ENCODE measurements around the gene PLEKHB1. TPM values are rescaled to one million over a fixed set of nuclear protein-coding genes. Genes with fewer than 3 reads are reported as not detected.
A peak's percentile ranks its signal among the peaks of the same experiment; 100 is the strongest.
"Not testable (repeated sequence)": the region's sequence is repeated elsewhere in the genome, so short reads cannot be mapped to it uniquely, and the experiment has no call there.

The PLEKHB1 gene
- total and polyA plus RNA-seq, 5 experiments from 2014 or later: 79.1 to 155 (median 103) TPM

DNA sequence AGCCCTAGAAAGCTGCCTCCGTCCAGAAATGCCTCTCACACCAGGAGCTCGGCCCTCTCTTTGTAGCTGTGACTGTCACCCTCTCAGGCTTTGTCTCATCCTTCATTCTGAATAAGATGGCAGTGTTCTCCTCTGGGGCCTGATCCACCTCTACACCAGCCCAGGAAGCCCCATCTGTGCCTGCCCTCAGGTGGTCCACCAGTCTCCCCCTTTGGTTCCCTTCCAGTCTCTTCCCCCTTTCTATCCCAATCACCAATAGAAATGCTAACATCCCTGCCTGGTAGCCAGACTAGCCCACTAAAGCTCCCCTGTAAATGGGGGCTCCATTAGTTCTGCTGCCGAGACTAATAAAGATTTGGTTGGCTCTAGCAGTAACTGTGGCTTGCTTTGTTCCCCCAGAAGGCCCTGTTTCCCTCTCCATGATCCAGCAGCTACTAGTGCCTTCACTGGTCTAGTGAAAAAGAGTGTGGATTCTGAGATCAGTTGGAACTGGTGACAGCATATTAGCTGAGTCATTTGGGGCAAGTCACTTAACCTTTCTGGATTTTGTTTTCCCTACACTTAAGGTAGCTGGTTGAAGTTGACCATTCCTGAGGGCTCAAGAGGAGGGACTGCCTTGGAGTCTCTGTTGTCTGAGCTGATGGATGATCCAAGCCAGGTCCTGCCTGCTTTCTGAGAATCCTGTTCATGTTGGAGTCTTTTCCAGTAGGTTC is 16.2 kb downstream of the PLEKHB1 start:
- H3K4me1 Mint-ChIP-seq: peaks cover 13 to 27% (median 23%) of the 10 kb centered on the region in 4 donors
- H3K4me3 Mint-ChIP-seq: no peak overlapping the region
- no peak for ATAC-seq
- no peak for DNase-seq
- POLR2A ChIA-PET: interaction anchor here (0.6 to 3.5 kb wide), 4 partner anchors 15 to 172 kb away, joined by 3 to 22 read pairs (median 4); partner anchors contain the start of gene MRPL48
- H3K27me3 Mint-ChIP-seq: peaks cover 0 to 2% (median 0%) of the 10 kb centered on the region in 5 donors
- no peaks in the 10 kb centered on the region for H3K9me3 Mint-ChIP-seq
- H3K36me3 Mint-ChIP-seq: peaks cover 0 to 16% (median 0%) of the 10 kb centered on the region in 3 donors
- H3K27ac Mint-ChIP-seq: peak overlapping the region in 5 of 10 donors; percentile 1 to 47 (median 26)

- POLR2A ChIA-PET: interaction anchor here (0.6 kb wide), 1 partner anchor 10 kb away, joined by 3 read pairs; no protein-coding TSS in a partner anchor
- H3K4me3 Mint-ChIP-seq: no peak overlapping the region
- peaks cover 0 to 2% (median 0%) of the 10 kb centered on the region in 5 donors for H3K27me3 Mint-ChIP-seq
- DNase-seq (no peak), ATAC-seq (no peak)
- H3K27ac Mint-ChIP-seq: peak overlapping the region in 8 of 10 donors; percentile 19 to 67 (median 52)
- no peaks in the 10 kb centered on the region for H3K9me3 Mint-ChIP-seq
- peaks cover 0 to 13% (median 0%) of the 10 kb centered on the region in 3 donors for H3K36me3 Mint-ChIP-seq
- H3K4me1 Mint-ChIP-seq: peaks cover 13 to 27% (median 23%) of the 10 kb centered on the region in 4 donors
These were observed 17.5 kb downstream of the PLEKHB1 start for GRCh38 chr11:73663604-73664495.

GRCh38 chr11:73664877-73665276 is 18.5 kb downstream of the PLEKHB1 start:
- Mint-ChIP-seq H3K27me3 (peaks cover 0 to 2% (median 0%) of the 10 kb centered on the region in 5 donors), H3K27ac (peak overlapping the region in 9 of 10 donors; percentile 2 to 88 (median 48)), H3K4me3 (no peak overlapping the region), H3K4me1 (peaks cover 13 to 27% (median 23%) of the 10 kb centered on the region in 4 donors), H3K36me3 (peaks cover 0 to 13% (median 0%) of the 10 kb centered on the region in 3 donors), H3K9me3 (no peaks in the 10 kb centered on the region)
- DNase-seq: no peak
- no peak for ATAC-seq
- POLR2A ChIA-PET: no interaction called here

DNA sequence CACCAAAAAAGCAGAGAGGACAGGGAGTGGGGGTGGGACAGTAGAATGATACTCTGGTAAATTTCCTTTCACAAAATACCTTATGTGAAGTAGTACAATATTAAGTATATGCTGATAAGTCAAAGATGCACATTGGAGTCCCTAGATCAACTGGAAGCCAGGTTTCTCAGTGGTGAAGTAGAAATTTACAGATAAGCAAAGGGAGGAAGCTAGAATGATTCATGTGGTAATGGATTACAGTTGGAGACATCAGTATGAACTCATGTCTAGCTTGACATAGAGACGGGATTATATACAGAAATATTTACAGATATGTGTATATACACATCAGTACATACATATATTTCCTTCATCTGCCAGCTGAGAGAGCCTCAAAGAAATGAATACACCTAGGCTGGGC is 21.5 kb downstream of the PLEKHB1 start:
- POLR2A ChIA-PET: no interaction called here
- Mint-ChIP-seq H3K4me1 (peaks cover 8 to 12% (median 10%) of the 10 kb centered on the region in 4 donors), H3K9me3 (no peaks in the 10 kb centered on the region), H3K27ac (peak overlapping the region in 1 of 10 donors; percentile 74), H3K4me3 (no peak overlapping the region), H3K27me3 (no peaks in the 10 kb centered on the region), H3K36me3 (peaks cover 0 to 5% (median 0%) of the 10 kb centered on the region in 3 donors)
- no peak for ATAC-seq
- no peak for DNase-seq

- DNase-seq (no peak), ATAC-seq (no peak)
- POLR2A ChIA-PET: no interaction called here
- no peaks in the 10 kb centered on the region for H3K27me3 Mint-ChIP-seq
- peaks cover 0 to 10% (median 3%) of the 10 kb centered on the region in 3 donors for H3K36me3 Mint-ChIP-seq
- H3K4me1 Mint-ChIP-seq: peaks cover 0 to 3% (median 0%) of the 10 kb centered on the region in 4 donors
- no peak overlapping the region for H3K4me3 Mint-ChIP-seq
- no peak overlapping the region for H3K27ac Mint-ChIP-seq
- no peaks in the 10 kb centered on the region for H3K9me3 Mint-ChIP-seq
These were observed 24.4 kb downstream of the PLEKHB1 start for GRCh38 chr11:73670808-73671207.

GRCh38 chr11:73671701-73672100 is 25.3 kb downstream of the PLEKHB1 start:
- no peaks in the 10 kb centered on the region for H3K27me3 Mint-ChIP-seq
- POLR2A ChIA-PET: interaction anchor here (1.0 kb wide), 1 partner anchor 25 kb away, joined by 4 read pairs; no protein-coding TSS in a partner anchor
- H3K36me3 Mint-ChIP-seq: peaks cover 0 to 19% (median 3%) of the 10 kb centered on the region in 3 donors
- H3K27ac Mint-ChIP-seq: no peak overlapping the region
- DNase-seq (no peak), ATAC-seq (no peak)
- H3K9me3 Mint-ChIP-seq: no peaks in the 10 kb centered on the region
- no peak overlapping the region for H3K4me3 Mint-ChIP-seq
- H3K4me1 Mint-ChIP-seq: peaks cover 0 to 3% (median 0%) of the 10 kb centered on the region in 4 donors

- H3K4me1 Mint-ChIP-seq, POLR2A ChIA-PET, ATAC-seq, H3K4me3 Mint-ChIP-seq, DNase-seq, H3K27me3 Mint-ChIP-seq, H3K27ac Mint-ChIP-seq, H3K9me3 Mint-ChIP-seq: not testable (repeated sequence)
- peaks cover 0 to 56% (median 3%) of the 10 kb centered on the region in 3 donors for H3K36me3 Mint-ChIP-seq
These were observed 30.2 kb downstream of the PLEKHB1 start for GRCh38 chr11:73676552-73676951.

- Mint-ChIP-seq H3K4me1 (peaks cover 0 to 2% (median 0%) of the 10 kb centered on the region in 4 donors), H3K27ac (no peak overlapping the region), H3K36me3 (peaks cover 0 to 67% (median 0%) of the 10 kb centered on the region in 3 donors), H3K9me3 (no peaks in the 10 kb centered on the region), H3K4me3 (no peak overlapping the region), H3K27me3 (no peaks in the 10 kb centered on the region)
- ATAC-seq (no peak), DNase-seq (no peak)
- POLR2A ChIA-PET: interaction anchor here (0.6 kb wide), 1 partner anchor 14 kb away, joined by 3 read pairs; no protein-coding TSS in a partner anchor
These were observed 34.3 kb downstream of the PLEKHB1 start for GRCh38 chr11:73680687-73681086.

- H3K9me3 Mint-ChIP-seq: no peaks in the 10 kb centered on the region
- H3K27ac Mint-ChIP-seq: no peak overlapping the region
- H3K36me3 Mint-ChIP-seq: peaks cover 0 to 41% (median 6%) of the 10 kb centered on the region in 3 donors
- DNase-seq: no peak
- POLR2A ChIA-PET: interaction anchor here (0.7 kb wide), 1 partner anchor 47 kb away, joined by 4 read pairs; the partner anchor contains the start of gene PLEKHB1
- H3K4me1 Mint-ChIP-seq: no peaks in the 10 kb centered on the region
- no peaks in the 10 kb centered on the region for H3K27me3 Mint-ChIP-seq
- no peak overlapping the region for H3K4me3 Mint-ChIP-seq
- no peak for ATAC-seq
These were observed 47.6 kb downstream of the PLEKHB1 start for GRCh38 chr11:73693899-73694525.

GRCh38 chr11:73705053-73705452 is 58.7 kb downstream of the PLEKHB1 start:
- POLR2A ChIA-PET: no interaction called here
- Mint-ChIP-seq H3K27me3 (no peaks in the 10 kb centered on the region), H3K9me3 (no peaks in the 10 kb centered on the region), H3K4me1 (peaks cover 0 to 3% (median 0%) of the 10 kb centered on the region in 4 donors), H3K36me3 (peaks cover 0 to 79% (median 11%) of the 10 kb centered on the region in 3 donors), H3K4me3 (no peak overlapping the region), H3K27ac (no peak overlapping the region)
- ATAC-seq: no peak
- DNase-seq: no peak

GRCh38 chr11:73710964-73711363 is 64.6 kb downstream of the PLEKHB1 start:
- peaks cover 0 to 77% (median 6%) of the 10 kb centered on the region in 3 donors for H3K36me3 Mint-ChIP-seq
- DNase-seq (no peak), ATAC-seq (no peak)
- no peak overlapping the region for H3K4me3 Mint-ChIP-seq
- H3K9me3 Mint-ChIP-seq: no peaks in the 10 kb centered on the region
- POLR2A ChIA-PET: no interaction called here
- no peak overlapping the region for H3K27ac Mint-ChIP-seq
- peaks cover 0 to 4% (median 2%) of the 10 kb centered on the region in 4 donors for H3K4me1 Mint-ChIP-seq
- H3K27me3 Mint-ChIP-seq: no peaks in the 10 kb centered on the region
